ES-I3 (cell line): ENCODE results near the gene CAPN8.

Source experiments
- H3K36me3 ChIP-seq: 2 replicates; pipeline ENCODE4 v1.6.1; 2013; ENCODE audit warnings: mild to moderate bottlenecking, low read length, control low read depth, moderate library complexity; ENCODE audit not compliant: insufficient read depth
- H3K4me1 ChIP-seq: 2 replicates; pipeline ENCODE4 v1.6.1; 2013; ENCODE audit warnings: mild to moderate bottlenecking, control low read depth, low read length; ENCODE audit not compliant: insufficient read depth
- H3K9ac ChIP-seq: 2 replicates; pipeline ENCODE4 v1.6.1; 2013; ENCODE audit warnings: low read depth, mild to moderate bottlenecking, low read length, moderate library complexity
- H3K9me3 ChIP-seq: 2 replicates; pipeline ENCODE4 v1.6.1; 2013; ENCODE audit warnings: mild to moderate bottlenecking, low read length, moderate library complexity; ENCODE audit not compliant: control insufficient read depth, insufficient read depth

The CAPN8 gene

DNA sequence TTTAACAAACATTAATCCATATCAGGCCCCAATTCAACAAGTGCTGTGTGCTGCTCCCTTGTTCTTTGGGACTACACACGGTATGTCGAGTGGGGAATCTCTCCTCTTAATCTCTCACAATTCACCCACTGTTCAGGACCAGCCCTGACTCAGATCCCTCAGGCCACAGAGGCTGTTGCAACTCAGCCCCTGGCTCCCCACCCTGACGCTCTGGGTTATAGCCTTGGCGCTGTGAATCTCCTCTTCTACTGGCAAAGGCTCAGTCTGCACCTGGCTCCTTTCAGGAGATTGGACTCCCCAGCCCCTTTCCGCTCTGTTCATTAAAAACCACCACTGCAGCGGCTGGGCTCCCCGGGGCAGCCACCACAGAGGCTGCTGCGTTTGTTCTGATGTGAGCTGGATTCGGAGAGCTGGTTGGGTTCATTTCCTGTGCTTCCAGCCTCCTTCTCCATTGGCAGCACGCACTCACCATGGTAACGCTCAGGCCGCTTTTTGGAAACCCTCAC is 13.0 kb downstream of the CAPN8 start:
- Histone ChIP-seq H3K4me1 (peaks cover 13% of the 10 kb centered on the region; the same call in 1 of the 2 replicates), H3K9ac (no peak overlapping the region), H3K36me3 (no peaks in the 10 kb centered on the region; the same call in 1 of the 2 replicates), H3K9me3 (no peaks in the 10 kb centered on the region)

DNA sequence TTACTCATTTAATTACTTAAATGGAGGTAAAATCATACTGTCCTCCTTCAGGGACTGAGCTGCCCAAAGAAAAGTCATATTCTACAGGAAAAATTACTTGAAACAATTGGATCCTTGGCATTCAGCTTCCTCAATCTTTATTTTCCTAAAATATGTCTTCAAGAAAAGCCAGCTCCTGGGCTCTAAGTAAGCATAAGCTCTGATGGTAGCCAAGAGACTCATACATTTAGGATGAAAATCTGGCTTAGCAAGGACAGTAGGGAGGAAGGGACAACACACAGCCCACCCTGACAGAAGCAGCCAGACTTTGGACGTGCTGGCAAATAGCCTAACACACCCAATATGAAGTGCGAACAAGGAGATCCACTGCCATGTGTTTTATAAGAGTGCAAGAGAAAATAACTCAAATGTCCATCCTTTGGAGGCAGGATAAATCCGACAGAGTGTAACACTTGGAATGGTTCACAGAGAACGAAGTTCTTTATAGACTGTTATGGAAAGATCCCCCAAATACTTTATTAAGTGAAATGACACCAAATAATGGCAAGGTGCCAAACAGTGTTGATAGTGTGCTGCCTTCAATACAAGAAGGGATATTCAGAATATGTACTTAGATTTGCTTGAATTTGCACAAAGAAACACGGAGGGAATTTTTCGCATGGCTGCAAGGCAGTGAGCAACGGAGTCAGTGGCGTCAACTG is 14.1 kb downstream of the CAPN8 start:
- Histone ChIP-seq H3K9me3 (no peaks in the 10 kb centered on the region), H3K36me3 (no peaks in the 10 kb centered on the region; the same call in 1 of the 2 replicates), H3K9ac (no peak overlapping the region), H3K4me1 (peaks cover 20% of the 10 kb centered on the region; the same call in 1 of the 2 replicates)

DNA sequence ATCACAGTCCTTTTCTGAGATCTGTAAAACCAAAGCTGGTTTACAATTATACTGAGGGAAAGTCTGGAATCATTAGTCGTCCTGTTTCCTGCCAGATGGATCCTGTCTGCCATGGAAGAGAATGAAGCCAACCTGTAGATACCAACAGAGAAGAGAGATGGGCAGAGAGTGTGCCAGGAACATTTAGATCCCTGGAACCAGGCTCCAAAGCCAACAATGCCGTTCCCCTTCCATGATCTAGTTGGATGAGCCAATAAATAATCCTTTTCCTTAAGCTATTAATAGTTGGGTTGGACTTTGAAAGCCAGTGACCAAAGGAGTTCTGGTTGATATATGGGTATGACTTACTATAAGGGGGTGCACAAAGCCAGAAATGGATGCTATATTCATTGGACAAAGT is 15.0 kb downstream of the CAPN8 start:
- H3K36me3 ChIP-seq, result no peaks in the 10 kb centered on the region; the same call in 1 of the 2 replicates
- no peak overlapping the region for H3K9ac ChIP-seq
- no peaks in the 10 kb centered on the region for H3K9me3 ChIP-seq
- peaks cover 20% of the 10 kb centered on the region; the same call in 1 of the 2 replicates for H3K4me1 ChIP-seq

DNA sequence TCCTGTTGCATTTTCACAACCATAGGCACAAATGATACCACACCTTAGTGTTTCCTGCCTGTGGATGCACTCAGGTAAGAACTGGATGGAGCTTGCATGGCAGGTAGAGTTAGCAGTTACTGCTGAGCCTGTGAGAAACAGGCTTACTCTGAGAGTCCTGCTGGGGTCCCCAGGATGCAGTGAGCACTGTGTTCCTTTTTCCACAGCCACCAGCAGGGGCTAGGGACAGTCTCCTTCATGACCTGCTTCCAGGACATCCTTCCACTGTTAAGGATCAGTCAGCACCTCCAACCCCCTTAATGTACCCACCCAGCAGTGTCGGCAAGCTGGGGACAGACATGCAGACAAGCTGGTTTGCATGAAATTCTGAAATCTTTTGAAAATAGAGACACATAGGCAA is 16.3 kb downstream of the CAPN8 start:
- H3K9me3 ChIP-seq, result no peaks in the 10 kb centered on the region
- H3K36me3 ChIP-seq, result no peaks in the 10 kb centered on the region; the same call in 1 of the 2 replicates
- H3K4me1 ChIP-seq, result peaks cover 20% of the 10 kb centered on the region; the same call in 1 of the 2 replicates
- H3K9ac ChIP-seq, result no peak overlapping the region

DNA sequence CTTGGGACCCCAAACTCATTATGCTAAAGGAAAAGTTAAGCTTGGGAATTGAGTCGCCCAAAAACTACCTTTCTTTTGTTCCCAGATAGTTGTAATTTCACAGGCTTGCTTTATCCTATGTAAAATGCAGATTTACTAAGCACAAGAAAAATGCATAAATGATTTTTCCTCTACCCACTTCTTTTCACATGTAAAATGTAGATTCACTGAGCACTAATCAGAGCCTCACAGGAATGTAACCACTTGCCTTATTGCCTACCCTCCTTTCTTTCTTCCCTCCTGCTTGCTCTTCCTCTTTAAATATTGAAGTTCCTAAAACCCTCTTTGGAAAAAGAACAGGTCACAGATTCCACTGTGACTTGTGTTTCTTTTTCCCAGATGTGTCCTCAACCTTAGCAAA is 18.3 kb downstream of the CAPN8 start:
- no peak overlapping the region for H3K9ac ChIP-seq
- peaks cover 16% of the 10 kb centered on the region; the same call in 1 of the 2 replicates for H3K4me1 ChIP-seq
- no peaks in the 10 kb centered on the region for H3K9me3 ChIP-seq
- no peaks in the 10 kb centered on the region; the same call in 1 of the 2 replicates for H3K36me3 ChIP-seq

DNA sequence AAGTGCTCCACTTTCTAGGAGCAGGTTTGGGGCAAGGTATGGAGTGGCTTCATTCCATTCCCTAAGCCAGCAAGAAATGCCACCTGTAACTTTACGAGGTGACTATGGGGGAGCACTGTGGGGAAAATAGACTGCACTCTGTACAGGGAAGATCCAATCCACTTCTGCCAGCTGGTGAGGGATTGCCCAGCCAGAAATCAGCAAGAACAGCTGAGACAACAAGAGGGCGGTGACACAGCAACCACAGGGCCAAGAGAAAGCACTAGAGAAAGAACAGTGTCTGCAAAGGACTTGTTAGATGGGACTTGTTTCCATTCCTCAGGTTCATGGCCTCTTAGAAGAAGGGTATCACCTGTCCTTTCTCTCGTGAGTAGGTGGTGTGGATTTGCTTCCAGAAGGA is 19.6 kb downstream of the CAPN8 start:
- Histone ChIP-seq H3K36me3 (no peaks in the 10 kb centered on the region; the same call in 1 of the 2 replicates), H3K9me3 (no peaks in the 10 kb centered on the region)

DNA sequence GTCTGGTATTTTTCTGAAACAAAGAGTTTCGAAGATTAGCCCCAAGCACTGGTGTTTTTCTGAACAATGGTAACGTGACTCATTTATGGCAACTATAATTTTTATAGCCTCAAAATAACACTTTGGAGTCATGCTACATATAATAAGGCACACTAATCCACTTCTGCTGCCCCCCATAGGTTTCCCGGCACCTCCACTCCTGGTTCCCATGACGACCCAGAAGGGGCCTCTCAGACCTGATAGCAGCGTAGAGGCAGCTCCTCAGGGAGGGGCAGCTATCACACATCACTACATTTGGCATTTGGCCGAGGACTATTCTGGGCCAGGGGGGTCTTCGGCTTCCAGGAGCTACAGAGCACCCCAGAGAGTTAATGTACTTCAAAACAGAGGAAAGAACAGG is 23.3 kb downstream of the CAPN8 start:
- no peak overlapping the region for H3K9ac ChIP-seq
- no peaks in the 10 kb centered on the region for H3K9me3 ChIP-seq
- no peaks in the 10 kb centered on the region for H3K36me3 ChIP-seq
- H3K4me1 ChIP-seq, result peaks cover 5% of the 10 kb centered on the region; the same call in 1 of the 2 replicates

More for the DNA sequence above, 19.6 kb downstream of the CAPN8 start:
- Histone ChIP-seq H3K9ac (no peak overlapping the region), H3K4me1 (peaks cover 16% of the 10 kb centered on the region; the same call in 1 of the 2 replicates)

DNA sequence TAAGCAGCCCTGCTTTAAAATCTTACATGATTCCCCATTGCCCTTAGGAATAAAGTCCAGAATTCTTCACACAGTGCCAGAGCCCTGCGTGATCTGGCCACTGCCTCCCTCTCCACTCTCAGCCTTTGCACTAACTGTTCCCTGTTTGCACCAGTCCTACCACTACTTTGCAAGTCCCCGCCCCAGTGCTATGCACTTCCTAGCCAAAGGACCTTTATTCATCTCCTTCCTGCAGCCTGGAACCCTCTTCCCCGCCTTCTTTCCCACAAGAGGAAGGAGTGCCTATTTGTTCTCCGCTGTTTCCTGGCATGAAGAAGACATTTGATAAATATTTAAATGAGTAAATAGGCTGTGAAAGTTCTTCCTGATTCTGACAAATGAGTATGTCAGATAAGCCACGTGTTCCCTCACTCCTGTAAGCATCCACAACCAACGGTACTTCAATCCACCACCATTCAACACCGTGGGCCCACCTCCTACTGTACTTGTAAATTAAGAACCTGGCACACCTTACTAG is 23.9 kb downstream of the CAPN8 start:
- Histone ChIP-seq H3K9ac (no peak overlapping the region), H3K9me3 (no peaks in the 10 kb centered on the region), H3K36me3 (no peaks in the 10 kb centered on the region), H3K4me1 (no peaks in the 10 kb centered on the region)

DNA sequence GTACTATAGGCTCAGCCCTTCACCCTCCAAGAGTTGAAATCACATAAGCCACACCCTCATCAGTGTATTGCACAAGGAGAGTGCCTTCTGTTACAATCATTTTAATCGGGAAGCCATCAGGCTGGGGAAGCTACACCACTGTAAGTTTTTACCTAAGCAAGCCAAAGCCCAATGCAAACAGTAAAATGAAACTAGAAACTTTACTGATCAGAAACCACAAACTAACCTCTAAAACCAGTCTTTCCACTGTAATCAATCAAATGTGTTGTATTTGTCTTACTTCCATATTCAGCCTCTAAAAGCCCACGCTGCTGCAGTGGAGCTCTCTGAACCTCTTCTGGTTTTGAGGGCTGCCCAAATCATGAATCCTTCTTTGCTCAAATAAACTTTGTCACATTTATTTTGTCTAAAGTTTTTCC is 26.2 kb downstream of the CAPN8 start:
- no peak overlapping the region for H3K9ac ChIP-seq
- H3K4me1 ChIP-seq, result no peaks in the 10 kb centered on the region

DNA sequence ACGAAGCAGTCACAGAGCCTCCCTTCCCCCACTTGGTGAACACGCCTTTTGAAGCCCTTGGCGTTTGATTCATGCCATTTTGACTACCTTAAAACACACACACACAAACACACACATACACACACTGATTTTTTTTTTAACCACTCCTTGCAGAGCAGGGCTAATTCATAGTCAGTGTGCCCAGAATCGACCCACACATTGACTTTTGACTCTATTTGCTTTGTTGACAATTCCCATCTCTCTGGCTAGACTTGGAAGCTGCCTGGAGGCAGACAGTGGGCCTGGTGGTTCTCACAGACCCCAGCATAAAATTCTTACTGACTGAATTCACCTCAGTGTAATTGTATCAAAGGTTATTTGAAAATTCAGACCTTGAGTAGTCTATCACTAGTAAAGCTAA is 30.3 kb downstream of the CAPN8 start:
- Histone ChIP-seq H3K36me3 (no peaks in the 10 kb centered on the region), H3K9ac (no peak overlapping the region), H3K4me1 (no peaks in the 10 kb centered on the region)

More for the DNA sequence above, 26.2 kb downstream of the CAPN8 start:
- no peaks in the 10 kb centered on the region for H3K9me3 ChIP-seq
- H3K36me3 ChIP-seq, result no peaks in the 10 kb centered on the region

DNA sequence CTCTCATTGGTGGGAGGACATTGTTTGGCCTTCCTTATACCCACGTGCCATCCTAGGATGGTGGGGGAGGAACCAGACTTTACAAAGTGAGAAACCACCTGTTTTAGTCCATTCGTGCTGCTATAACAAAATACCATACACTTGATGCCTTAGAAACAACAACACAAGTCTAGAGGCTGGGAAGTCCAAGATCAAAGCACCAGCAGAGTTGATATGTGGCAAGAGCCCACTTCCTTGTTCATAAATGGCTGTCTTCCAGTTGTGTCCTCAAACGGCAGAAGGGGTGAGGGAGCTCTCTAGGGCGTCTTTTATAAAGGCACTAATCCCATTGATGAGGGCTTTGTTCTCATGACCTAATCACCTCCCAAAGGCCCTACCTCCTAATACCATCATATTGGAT is 31.1 kb downstream of the CAPN8 start:
- H3K9me3 ChIP-seq, result no peaks in the 10 kb centered on the region
- H3K9ac ChIP-seq, result no peak overlapping the region
- H3K36me3 ChIP-seq, result no peaks in the 10 kb centered on the region
- H3K4me1 ChIP-seq, result no peaks in the 10 kb centered on the region

More for the DNA sequence above, 30.3 kb downstream of the CAPN8 start:
- no peaks in the 10 kb centered on the region for H3K9me3 ChIP-seq

DNA sequence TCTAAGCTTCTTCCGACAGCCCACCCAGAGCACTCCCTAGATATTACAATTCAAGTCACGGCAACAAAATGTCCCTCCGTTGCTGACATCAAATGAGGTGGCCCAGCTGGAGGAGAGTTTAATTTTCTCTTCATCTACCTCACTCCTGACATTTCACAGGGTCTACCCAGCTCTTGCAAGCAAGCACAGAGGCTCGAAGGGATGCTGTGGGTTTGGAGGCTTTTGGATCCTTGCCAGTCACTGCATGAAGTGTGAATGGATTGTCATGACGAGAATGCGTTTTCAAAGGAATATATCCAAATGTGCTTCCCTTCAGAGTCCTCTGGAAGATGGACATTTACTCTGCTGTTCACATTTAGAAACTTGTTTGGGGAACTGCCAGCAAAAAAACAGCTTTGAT is 33.5 kb downstream of the CAPN8 start:
- Histone ChIP-seq H3K9ac (no peak overlapping the region), H3K36me3 (no peaks in the 10 kb centered on the region), H3K9me3 (no peaks in the 10 kb centered on the region), H3K4me1 (no peaks in the 10 kb centered on the region)

DNA sequence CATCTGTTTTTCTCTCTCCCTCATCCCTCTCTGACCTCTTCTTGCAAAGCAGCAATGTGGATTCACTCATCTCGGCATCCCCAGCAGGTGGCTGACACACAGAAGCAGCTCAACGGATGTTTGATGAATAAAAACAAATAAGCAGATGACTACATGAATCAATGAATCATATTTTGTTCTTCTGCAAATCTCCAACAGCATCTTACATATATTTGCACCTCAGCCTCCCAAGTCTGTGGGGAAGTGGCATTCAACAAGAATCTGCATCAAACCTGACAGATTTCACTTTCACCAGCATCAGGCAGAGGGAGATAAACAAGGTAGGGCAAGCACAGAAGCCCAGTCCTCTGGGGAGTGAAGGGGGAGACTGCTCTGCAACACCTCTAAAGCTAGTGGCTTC is 34.0 kb downstream of the CAPN8 start:
- Histone ChIP-seq H3K36me3 (no peaks in the 10 kb centered on the region), H3K4me1 (no peaks in the 10 kb centered on the region), H3K9ac (no peak overlapping the region), H3K9me3 (no peaks in the 10 kb centered on the region)

DNA sequence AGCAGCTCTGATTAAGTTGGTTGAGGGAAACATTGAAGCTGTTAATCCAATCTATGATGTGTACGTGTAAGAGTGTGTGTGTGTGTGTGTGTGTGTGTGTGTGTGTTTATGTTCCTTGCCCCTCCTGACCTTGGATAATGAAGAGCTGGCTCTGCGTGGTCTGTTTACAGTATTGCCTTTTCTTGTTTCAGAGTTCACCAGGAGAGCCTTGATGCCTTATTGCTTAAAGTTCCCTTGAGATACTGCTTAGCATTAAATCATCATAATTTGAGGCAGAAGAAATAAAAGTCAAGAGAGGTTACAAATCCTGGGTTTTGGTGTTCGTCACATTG is 36.4 kb downstream of the CAPN8 start:
- H3K9me3 ChIP-seq, result no peaks in the 10 kb centered on the region
- no peaks in the 10 kb centered on the region for H3K36me3 ChIP-seq
- no peak overlapping the region for H3K9ac ChIP-seq
- no peaks in the 10 kb centered on the region for H3K4me1 ChIP-seq
